HFFc6 (cell line): ENCODE results near the gene NEK8. TPM values are rescaled to one million over a fixed set of nuclear protein-coding genes. Genes with fewer than 3 reads are reported as not detected.

Experiments
- DNase-seq: peaks from one replicate; pipeline ENCODE4 v3.0.0-alpha.2; 2018
- H3K27ac Mint-ChIP-seq: 2 replicates; pipeline ENCODE4 v1.8.0; 2020; ENCODE audit warnings: mild to moderate bottlenecking, mixed read lengths
- H3K27me3 Mint-ChIP-seq: 2 replicates; pipeline ENCODE4 v1.8.0; 2021; ENCODE audit warnings: mild to moderate bottlenecking, moderate library complexity, mixed read lengths; ENCODE audit not compliant: insufficient read depth
- H3K36me3 Mint-ChIP-seq: 2 replicates; pipeline ENCODE4 v1.8.0; 2021; ENCODE audit warnings: low read depth, mixed read lengths
- H3K4me1 Mint-ChIP-seq: 2 replicates; pipeline ENCODE4 v1.8.0; 2020; ENCODE audit warnings: low read depth, mixed read lengths
- H3K4me3 Mint-ChIP-seq: 2 replicates; pipeline ENCODE4 v1.8.0; 2020; ENCODE audit warnings: mild to moderate bottlenecking, moderate library complexity, mixed read lengths
- H3K9me3 Mint-ChIP-seq: 2 replicates; pipeline ENCODE4 v1.8.0; 2020; ENCODE audit warnings: mild to moderate bottlenecking, mixed read lengths
- total RNA-seq, 6 experiments: library from RNA; stranded (reverse); fragmentation: NEBNext Ultra II Directional; extraction: Animal tissue kit (Norgen Biotek cat#: 25700); gene quantifications; 2 replicates in 1 of 6; 3 replicates in 5 of 6; pipeline ENCODE4 v1.2.3, GENCODE V29; 2021
- TF ChIP-seq, protein P1 (sequence below): fragments of 200-600 bp; sonication (generic); IDR thresholded peaks from 2 replicates; pipeline ENCODE4 v1.5.0; 2021; ENCODE audit warnings: antibody characterized with exemption, mild to moderate bottlenecking

NEK8 gene
- total RNA-seq, 6 experiments from 2014 or later = 1.9 to 3.1 (median 2.5) TPM

DNA sequence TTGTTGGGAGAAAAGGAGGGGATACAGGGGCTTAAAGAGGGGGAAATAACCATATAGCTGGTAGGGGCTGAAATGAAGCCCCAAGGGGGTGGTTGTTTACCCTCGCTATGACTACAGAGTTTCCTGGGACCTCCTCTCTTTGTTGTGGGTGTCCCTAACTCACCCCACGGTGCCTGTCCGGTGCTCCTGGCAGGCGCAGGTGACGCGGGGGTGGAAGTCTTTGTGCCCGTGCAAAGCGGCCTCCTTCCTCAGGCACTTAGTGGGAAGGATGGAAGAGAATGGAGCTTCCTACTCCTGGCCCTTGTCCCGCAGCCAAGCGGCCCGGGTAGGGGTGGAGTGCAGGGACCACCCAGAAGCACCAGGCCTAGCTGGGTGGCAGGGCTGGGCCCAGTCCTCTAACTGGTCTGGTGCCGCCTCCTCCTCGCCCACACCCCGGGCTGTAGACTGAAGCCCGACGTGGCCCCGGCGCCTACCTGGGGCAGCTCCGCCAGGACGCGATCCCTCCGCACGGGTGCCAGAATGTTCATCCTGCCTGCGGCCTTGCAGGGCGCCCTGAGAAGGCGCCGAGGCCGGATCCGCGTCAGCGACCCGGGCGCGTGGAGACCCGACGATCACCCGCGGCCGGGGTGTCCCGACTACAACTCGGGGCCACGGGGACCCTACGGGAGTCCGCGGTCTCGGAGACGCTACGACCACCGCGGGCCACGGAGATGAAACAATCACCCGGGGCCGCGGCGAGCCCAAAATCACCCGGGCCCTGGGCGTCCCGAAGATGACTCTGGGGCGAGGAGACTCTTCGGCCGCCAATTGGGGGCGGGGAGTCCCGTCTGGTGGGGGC, 11.6 kb upstream of the NEK8 start:
- Mint-ChIP-seq H3K36me3 (peaks cover 46% of the 10 kb centered on the region), H3K4me3 (peak overlapping the region; percentile 88), H3K27ac (peak overlapping the region; percentile 82), H3K27me3 (peaks cover 13% of the 10 kb centered on the region), H3K4me1 (peaks cover 55% of the 10 kb centered on the region), H3K9me3 (peaks cover 8% of the 10 kb centered on the region; the same call in 1 of the 2 replicates)
- DNase-seq = no peak
- TF ChIP-seq, protein P1, sequence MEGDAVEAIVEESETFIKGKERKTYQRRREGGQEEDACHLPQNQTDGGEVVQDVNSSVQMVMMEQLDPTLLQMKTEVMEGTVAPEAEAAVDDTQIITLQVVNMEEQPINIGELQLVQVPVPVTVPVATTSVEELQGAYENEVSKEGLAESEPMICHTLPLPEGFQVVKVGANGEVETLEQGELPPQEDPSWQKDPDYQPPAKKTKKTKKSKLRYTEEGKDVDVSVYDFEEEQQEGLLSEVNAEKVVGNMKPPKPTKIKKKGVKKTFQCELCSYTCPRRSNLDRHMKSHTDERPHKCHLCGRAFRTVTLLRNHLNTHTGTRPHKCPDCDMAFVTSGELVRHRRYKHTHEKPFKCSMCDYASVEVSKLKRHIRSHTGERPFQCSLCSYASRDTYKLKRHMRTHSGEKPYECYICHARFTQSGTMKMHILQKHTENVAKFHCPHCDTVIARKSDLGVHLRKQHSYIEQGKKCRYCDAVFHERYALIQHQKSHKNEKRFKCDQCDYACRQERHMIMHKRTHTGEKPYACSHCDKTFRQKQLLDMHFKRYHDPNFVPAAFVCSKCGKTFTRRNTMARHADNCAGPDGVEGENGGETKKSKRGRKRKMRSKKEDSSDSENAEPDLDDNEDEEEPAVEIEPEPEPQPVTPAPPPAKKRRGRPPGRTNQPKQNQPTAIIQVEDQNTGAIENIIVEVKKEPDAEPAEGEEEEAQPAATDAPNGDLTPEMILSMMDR = no peak

DNA sequence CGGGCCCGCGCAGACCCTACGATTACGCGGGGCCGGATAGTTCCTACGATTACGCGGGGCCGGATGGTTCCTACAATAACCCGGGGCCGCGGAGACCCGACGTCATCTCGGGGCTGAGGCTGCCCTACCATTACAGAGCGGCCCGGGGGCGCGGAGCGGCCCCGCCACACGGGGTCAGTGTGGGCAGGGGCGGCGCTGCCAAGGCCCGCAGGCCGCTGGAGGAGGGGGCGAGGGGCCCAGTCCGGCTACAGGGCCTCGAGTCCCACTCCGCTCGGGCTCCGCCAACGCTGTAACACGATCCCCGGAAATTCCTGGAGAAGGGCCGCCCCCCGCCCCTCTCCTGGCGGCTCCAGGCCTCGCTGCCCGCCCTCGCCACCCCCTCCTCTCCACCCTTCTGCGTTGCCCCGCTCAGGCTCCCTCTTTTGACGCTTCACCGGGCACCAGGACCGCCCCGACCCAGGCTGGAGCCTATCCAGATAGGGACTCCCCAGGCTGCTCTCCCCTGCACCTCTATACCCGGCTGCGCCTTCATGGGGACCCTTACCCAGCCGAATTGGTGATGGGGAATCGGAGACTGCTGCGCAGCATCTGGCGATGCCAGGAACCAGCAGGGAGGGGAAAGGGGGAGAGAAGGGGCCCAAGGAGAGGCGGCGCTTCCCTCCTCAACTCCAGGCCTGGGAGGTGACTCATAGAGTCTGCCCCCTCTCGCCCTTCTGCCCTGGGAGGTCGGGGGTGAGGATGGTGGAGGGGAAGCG, 10.8 kb upstream of the NEK8 start, which contains the start of gene RAB34:
Gene RAB34, minus strand, starts transcription at position 291 of the 755 bp plus-strand sequence. CDS start 602 bp downstream, outside the sequence.
- TF ChIP-seq, protein P1 = peak; percentile 72
- peak; percentile 74 for DNase-seq
- peaks cover 9% of the 10 kb centered on the region for H3K27me3 Mint-ChIP-seq
- H3K9me3 Mint-ChIP-seq = peaks cover 8% of the 10 kb centered on the region; the same call in 1 of the 2 replicates
- peak within 1 kb of the TSS; percentile 88 for H3K4me3 Mint-ChIP-seq
- peak within 1 kb of the TSS; percentile 91 for H3K27ac Mint-ChIP-seq
- peaks cover 40% of the 10 kb centered on the region for H3K36me3 Mint-ChIP-seq
- H3K4me1 Mint-ChIP-seq = peaks cover 54% of the 10 kb centered on the region

DNA sequence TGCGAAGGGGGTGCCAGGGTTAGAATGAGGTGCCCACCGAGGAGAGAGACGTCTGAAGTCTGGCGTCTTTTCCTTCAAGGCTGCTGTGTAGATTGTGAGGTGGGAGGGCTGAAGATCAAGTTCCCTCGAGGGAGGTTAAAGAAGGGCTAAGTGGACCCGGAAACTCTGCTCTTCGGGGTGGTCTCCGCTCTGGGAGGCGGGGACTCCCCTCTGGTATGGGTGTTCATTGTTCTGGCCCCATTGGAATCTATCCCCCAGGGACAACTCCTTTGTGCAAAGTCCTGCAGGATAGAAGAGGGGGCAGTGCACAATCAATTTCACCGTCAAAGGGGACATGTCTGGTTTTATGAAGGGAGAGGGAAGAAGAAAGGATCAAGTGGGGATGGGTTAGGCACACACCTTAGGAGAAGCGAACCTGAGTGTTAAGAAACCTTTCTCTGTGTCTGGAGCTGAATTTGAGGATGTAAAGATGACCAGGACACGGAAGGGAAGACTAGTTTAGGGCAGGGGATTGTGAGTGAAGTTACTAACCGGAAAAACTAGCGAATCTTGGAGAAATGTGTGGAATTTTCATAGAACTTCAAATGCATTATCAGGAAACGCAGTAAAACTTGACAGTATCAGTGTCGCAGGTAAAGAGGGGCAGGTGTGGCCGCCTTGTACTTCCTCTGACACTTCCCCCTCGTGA, 10.1 kb upstream of the NEK8 start:
- Mint-ChIP-seq H3K36me3 (peaks cover 39% of the 10 kb centered on the region), H3K27ac (peak overlapping the region; percentile 91), H3K27me3 (peaks cover 9% of the 10 kb centered on the region), H3K4me1 (peaks cover 61% of the 10 kb centered on the region), H3K4me3 (peak overlapping the region; percentile 88), H3K9me3 (peaks cover 8% of the 10 kb centered on the region; the same call in 1 of the 2 replicates)
- TF ChIP-seq, protein P1 = no peak
- no peak for DNase-seq

DNA sequence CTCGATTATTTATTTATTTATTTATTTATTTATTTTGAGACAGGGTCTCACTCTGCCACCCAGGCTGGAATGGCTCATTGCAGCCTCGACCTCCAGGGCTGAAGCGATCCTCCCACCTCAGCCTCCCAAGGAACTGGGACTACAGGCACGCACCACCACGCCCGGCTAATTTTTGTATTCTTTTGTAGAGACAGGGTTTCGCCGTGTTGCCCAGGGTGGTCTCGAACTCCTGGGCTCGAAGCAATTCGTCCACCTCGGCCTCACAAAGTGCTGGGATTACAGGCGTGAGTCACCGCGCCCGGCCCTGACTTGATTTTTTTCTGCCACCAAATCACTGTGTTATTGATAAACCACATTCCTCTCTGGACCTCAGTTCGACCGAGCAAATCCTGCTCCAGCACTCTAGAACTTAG, 9.6 kb upstream of the NEK8 start:
- no peak for DNase-seq
- H3K9me3 Mint-ChIP-seq = peaks cover 8% of the 10 kb centered on the region; the same call in 1 of the 2 replicates
- peaks cover 66% of the 10 kb centered on the region for H3K4me1 Mint-ChIP-seq
- H3K27me3 Mint-ChIP-seq = peaks cover 9% of the 10 kb centered on the region
- peaks cover 37% of the 10 kb centered on the region for H3K36me3 Mint-ChIP-seq
- peak overlapping the region; percentile 91 for H3K27ac Mint-ChIP-seq
- peak overlapping the region; percentile 100 for H3K4me3 Mint-ChIP-seq
- TF ChIP-seq, protein P1 = no peak
